H1 (cell line): ENCODE data around the gene XPNPEP1. TPM values are rescaled to one million over a fixed set of nuclear protein-coding genes. Genes with fewer than 3 reads are reported as not detected.
A peak's percentile ranks its signal among the peaks of the same experiment; 100 is the strongest.

Source experiments
- CBX8 ChIP-seq: fragments of 300-800, 300-1000 bp; sonication (generic); IDR thresholded peaks from 2 replicates; pipeline ENCODE4 v1.7.1; 2016; ENCODE audit warnings: low read depth, low read length, borderline replicate concordance
- CEBPB ChIP-seq: IDR thresholded peaks from 2 replicates; pipeline ENCODE4 v1.6.1; 2012; ENCODE audit warnings: low read depth, low read length
- CHD2 ChIP-seq: IDR thresholded peaks from 2 replicates; pipeline ENCODE4 v1.6.1; 2012; ENCODE audit warnings: low read length, improper control_type of control experiment
- CTBP2 ChIP-seq: IDR thresholded peaks from 2 replicates; pipeline ENCODE4 v1.7.0; 2011; ENCODE audit warnings: borderline replicate concordance, mild to moderate bottlenecking, moderate library complexity, mixed read lengths, low read length; ENCODE audit not compliant: insufficient read depth, insufficient read length
- E2F6 ChIP-seq: IDR thresholded peaks from 2 replicates; pipeline ENCODE4 v1.6.1; 2012; ENCODE audit warnings: inconsistent platforms
- EZH2 ChIP-seq: fragments of 200-600 bp; sonication (generic); IDR thresholded peaks from 2 replicates; pipeline ENCODE4 v1.7.1; 2012; ENCODE audit warnings: low read depth, mild to moderate bottlenecking, moderate library complexity, low read length, inconsistent platforms; ENCODE audit not compliant: severe bottlenecking
- FOSL1 ChIP-seq: IDR thresholded peaks from 2 replicates; pipeline ENCODE4 v1.6.1; 2011; ENCODE audit warnings: mild to moderate bottlenecking, low read depth, low read length, moderate library complexity; ENCODE audit not compliant: insufficient read depth
- GTF2F1 ChIP-seq: IDR thresholded peaks from 2 replicates; pipeline ENCODE4 v1.6.1; 2012; ENCODE audit warnings: low read depth, low read length, improper control_type of control experiment, borderline replicate concordance
- HDAC6 ChIP-seq: IDR thresholded peaks from one replicate; pipeline ENCODE4 v1.7.1; 2012; ENCODE audit warnings: low read depth, mild to moderate bottlenecking, inconsistent platforms, low read length, moderate library complexity
- JUN ChIP-seq: IDR thresholded peaks from 2 replicates; pipeline ENCODE4 v1.6.1; 2011; ENCODE audit warnings: low read depth, mild to moderate bottlenecking, improper control_type of control experiment, low read length
- JUND ChIP-seq: IDR thresholded peaks from 2 replicates; pipeline ENCODE4 v1.6.1; 2011; ENCODE audit warnings: mild to moderate bottlenecking, improper control_type of control experiment, low read length
- KDM1A ChIP-seq: fragments of 200-600, 300-600 bp; sonication (generic); IDR thresholded peaks from 2 replicates; pipeline ENCODE4 v1.7.1; 2016; ENCODE audit warnings: mild to moderate bottlenecking, low read length, borderline replicate concordance
- KDM4A ChIP-seq: IDR thresholded peaks from one replicate; pipeline ENCODE4 v1.7.1; 2012; ENCODE audit warnings: low read depth, mild to moderate bottlenecking, moderate library complexity, low read length, inconsistent platforms; ENCODE audit not compliant: severe bottlenecking
- NRF1 ChIP-seq: IDR thresholded peaks from 2 replicates; pipeline ENCODE4 v1.6.1; 2011; ENCODE audit warnings: mild to moderate bottlenecking, low read depth, low read length, improper control_type of control experiment
- PHF8 ChIP-seq: fragments of 200-600 bp; sonication (generic); conservative IDR thresholded peaks from 2 replicates; pipeline ENCODE4 v1.7.1; 2012; ENCODE audit warnings: low read depth, mild to moderate bottlenecking, inconsistent platforms, low read length, moderate library complexity
- POLR2A ChIP-seq, 2 experiments: IDR thresholded peaks; 1 replicate in 1 of 2; 2 replicates in 1 of 2; pipeline ENCODE4 v1.6.1; 2011; ENCODE audit warnings: low read depth in 2 of 2, low read length in 2 of 2, mild to moderate bottlenecking in 2 of 2; ENCODE audit errors: control extremely low read depth in 1 of 2
- POU5F1 ChIP-seq: IDR thresholded peaks from 2 replicates; pipeline ENCODE4 v1.6.1; 2011; ENCODE audit warnings: low read depth, mild to moderate bottlenecking, low read length, moderate library complexity
- SAP30 ChIP-seq: fragments of 300-600 bp; sonication (generic); IDR thresholded peaks from 2 replicates; pipeline ENCODE4 v1.7.1; 2012; ENCODE audit warnings: low read length, moderate library complexity, mild to moderate bottlenecking, inconsistent platforms; ENCODE audit not compliant: insufficient read depth, insufficient replicate concordance
- SIRT6 ChIP-seq: IDR thresholded peaks from one replicate; pipeline ENCODE4 v1.7.1; 2012; ENCODE audit warnings: low read length, inconsistent platforms
- TAF1 ChIP-seq: IDR thresholded peaks from 2 replicates; pipeline ENCODE4 v1.6.1; 2011; ENCODE audit warnings: mild to moderate bottlenecking, low read depth, low read length
- TAF7 ChIP-seq: optimal IDR thresholded peaks from 2 replicates; pipeline ENCODE3; 2011; ENCODE audit warnings: low read depth, mild to moderate bottlenecking, inconsistent platforms, low read length, moderate library complexity, borderline replicate concordance
- TCF12 ChIP-seq: IDR thresholded peaks from 2 replicates; pipeline ENCODE4 v1.6.1; 2011; ENCODE audit warnings: low read depth, mild to moderate bottlenecking, low read length
- TEAD4 ChIP-seq: IDR thresholded peaks from 2 replicates; pipeline ENCODE4 v1.6.1; 2012; ENCODE audit warnings: low read depth, low read length, inconsistent platforms, mixed read lengths
- polyA plus RNA-seq, 7 experiments: library from polyadenylated mRNA; depleted of rRNA in 3 of 7; stranded (reverse) in 5 of 7; unstranded in 2 of 7; fragments of >200 nt in 5 of 7; fragments of 200-250 nt in 2 of 7; gene quantifications; 1 replicate in 5 of 7; 2 replicates in 1 of 7; 4 replicates in 1 of 7; pipeline versions ENCODE4 v1.2.1 to v1.2.3, GENCODE V29; 2011 to 2013; ENCODE audit warnings: missing spikeins in 2 of 7, mixed read lengths in 2 of 7
- total RNA-seq: library from RNA; stranded (reverse); fragmentation: NEBNext Ultra II Directional; extraction: Animal tissue kit (Norgen Biotek cat#: 25700); gene quantifications from 2 replicates; pipeline ENCODE4 v1.2.1, GENCODE V29; 2021
- TF ChIP-seq, protein P1 (sequence below): IDR thresholded peaks from 2 replicates; pipeline ENCODE4 v1.6.1; 2012; ENCODE audit warnings: inconsistent platforms

The XPNPEP1 gene
- total and polyA plus RNA-seq, 2 of the 8 experiments (the other 6 are each of a cell fraction or from before 2014, with no cell fraction given), result 61.1 to 201 TPM

DNA sequence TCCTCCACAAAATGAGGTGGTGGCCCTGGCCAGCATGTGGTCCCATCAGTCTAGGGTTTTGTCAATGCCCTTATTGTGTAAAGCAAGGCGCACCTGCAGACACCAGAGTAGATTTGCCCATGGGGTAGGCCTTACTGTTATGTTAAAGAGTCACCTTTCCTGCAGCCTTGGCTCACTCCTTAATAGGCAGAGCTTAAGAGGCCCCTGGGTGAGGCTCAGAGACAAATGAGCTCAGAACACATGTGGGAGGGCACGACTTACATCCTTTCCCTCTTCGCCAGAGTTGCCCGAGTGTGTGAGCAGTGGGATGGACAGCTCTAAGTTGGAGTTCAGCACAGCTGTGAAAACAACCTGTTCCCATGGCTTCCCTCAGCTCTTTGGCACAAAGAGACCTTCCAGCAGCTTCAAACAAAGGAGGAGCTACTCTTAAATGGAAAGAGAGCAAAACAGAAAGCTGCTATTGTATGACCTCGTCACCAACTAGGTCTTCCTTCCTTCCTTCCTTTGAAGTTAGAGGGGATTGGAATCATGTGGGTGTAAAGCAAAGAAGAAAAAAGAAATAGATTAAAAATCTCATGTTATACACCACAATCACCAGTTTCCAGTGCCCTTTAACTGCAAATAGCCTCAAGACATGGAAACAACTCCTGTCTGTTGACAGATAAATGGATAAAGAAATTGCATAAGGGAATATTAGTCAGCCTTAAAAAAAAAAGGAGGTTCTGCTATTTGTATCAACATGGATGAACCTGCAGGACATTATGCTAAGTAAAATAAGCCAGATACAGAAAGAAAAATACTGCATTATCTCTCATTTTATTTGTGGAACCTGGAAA lies 11.9 kb upstream of the XPNPEP1 start (continued):
- no peak for TF ChIP-seq EZH2
- TF ChIP-seq CBX8, result no peak
- peak; percentile 12; the same call in 1 of the 2 replicates for TF ChIP-seq POU5F1
- TF ChIP-seq, protein P1, sequence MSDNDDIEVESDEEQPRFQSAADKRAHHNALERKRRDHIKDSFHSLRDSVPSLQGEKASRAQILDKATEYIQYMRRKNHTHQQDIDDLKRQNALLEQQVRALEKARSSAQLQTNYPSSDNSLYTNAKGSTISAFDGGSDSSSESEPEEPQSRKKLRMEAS, result peak; percentile 80
- TF ChIP-seq E2F6, result peak; percentile 59; the same call in 1 of the 2 replicates
- peak in 1 of 2 experiments; percentile 89; a peak in 2 of 3 replicates for TF ChIP-seq POLR2A (IDR thresholded peaks at IDR 0.05; ENCODE audit: control extremely low read depth in 1 of 2, low read depth in 2 of 2, low read length in 2 of 2)
- TF ChIP-seq JUN, result 0 out of 2 replicates have a peak, but pooled peaks have one; percentile 20
- TF ChIP-seq TEAD4, result no peak
- no peak for TF ChIP-seq GTF2F1
- no peak for TF ChIP-seq JUND
- TF ChIP-seq FOSL1, result no peak
- TF ChIP-seq SAP30, result no peak
- TF ChIP-seq CHD2, result no peak
- TF ChIP-seq SIRT6, result no peak
- peak; percentile 75 for TF ChIP-seq TAF7
- TF ChIP-seq NRF1, result no peak
- TF ChIP-seq HDAC6, result no peak
- no peak for TF ChIP-seq KDM1A
- no peak for TF ChIP-seq CTBP2
- TF ChIP-seq TAF1, result peak; percentile 84
- peak; percentile 94; the same call in 1 of the 2 replicates for TF ChIP-seq TCF12
- no peak; the same call in 1 of the 2 replicates for TF ChIP-seq CEBPB
- TF ChIP-seq PHF8, result no peak
- no peak for TF ChIP-seq KDM4A
